ENCODE measurements around the gene ADGRL2. TPM values are rescaled to one million over a fixed set of nuclear protein-coding genes. Genes with fewer than 3 reads are reported as not detected.

The ADGRL2 gene
- total RNA-seq, 1 experiment from 2014 or later, result 25.3 TPM

GRCh38 chr1:81834921-81835698, 34.4 kb downstream of the ADGRL2 start:
- CTCF ChIA-PET, result no interaction called here
- intact Hi-C loops (cut with micrococcal nuclease; ENCODE audit: unreplicated experiment), result no loop called here
- Histone ChIP-seq H3K36me3 (ENCODE audit: low read depth) (no peaks in the 10 kb centered on the region), H4K20me1 (ENCODE audit: insufficient read depth) (peaks cover 6% of the 10 kb centered on the region; the same call in 1 of the 2 replicates), H3K4me3 (no peak overlapping the region), H3K27ac (no peak overlapping the region), H3K4me1 (replicated peaks; ENCODE audit: insufficient read depth) (no peaks in the 10 kb centered on the region), H3K27me3 (ENCODE audit: insufficient read depth, low read depth) (no peaks in the 10 kb centered on the region), H3K9me2 (ENCODE audit: insufficient read depth) (no peaks in the 10 kb centered on the region), H3F3A (ENCODE audit: insufficient read depth, low read depth) (no peaks in the 10 kb centered on the region), H3K9me3 (ENCODE audit: insufficient read depth, low read depth) (no peaks in the 10 kb centered on the region), H3K79me2 (ENCODE audit: low read depth) (peaks cover 5% of the 10 kb centered on the region; the same call in 1 of the 2 replicates), H2AFZ (no peak overlapping the region), H3K4me2 (no peak overlapping the region)
- TF ChIP-seq, protein P1, sequence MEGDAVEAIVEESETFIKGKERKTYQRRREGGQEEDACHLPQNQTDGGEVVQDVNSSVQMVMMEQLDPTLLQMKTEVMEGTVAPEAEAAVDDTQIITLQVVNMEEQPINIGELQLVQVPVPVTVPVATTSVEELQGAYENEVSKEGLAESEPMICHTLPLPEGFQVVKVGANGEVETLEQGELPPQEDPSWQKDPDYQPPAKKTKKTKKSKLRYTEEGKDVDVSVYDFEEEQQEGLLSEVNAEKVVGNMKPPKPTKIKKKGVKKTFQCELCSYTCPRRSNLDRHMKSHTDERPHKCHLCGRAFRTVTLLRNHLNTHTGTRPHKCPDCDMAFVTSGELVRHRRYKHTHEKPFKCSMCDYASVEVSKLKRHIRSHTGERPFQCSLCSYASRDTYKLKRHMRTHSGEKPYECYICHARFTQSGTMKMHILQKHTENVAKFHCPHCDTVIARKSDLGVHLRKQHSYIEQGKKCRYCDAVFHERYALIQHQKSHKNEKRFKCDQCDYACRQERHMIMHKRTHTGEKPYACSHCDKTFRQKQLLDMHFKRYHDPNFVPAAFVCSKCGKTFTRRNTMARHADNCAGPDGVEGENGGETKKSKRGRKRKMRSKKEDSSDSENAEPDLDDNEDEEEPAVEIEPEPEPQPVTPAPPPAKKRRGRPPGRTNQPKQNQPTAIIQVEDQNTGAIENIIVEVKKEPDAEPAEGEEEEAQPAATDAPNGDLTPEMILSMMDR (conservative IDR thresholded peaks at IDR 0.05), result no peak
- TF ChIP-seq EZH2 (IDR thresholded peaks at IDR 0.05; ENCODE audit: low read depth), result no peak
- BruUV-seq (replicated peaks), result no TSS peak
- POLR2A ChIA-PET (ENCODE audit: unreplicated experiment), result no interaction called here
- no peak for DNase-seq

DNA sequence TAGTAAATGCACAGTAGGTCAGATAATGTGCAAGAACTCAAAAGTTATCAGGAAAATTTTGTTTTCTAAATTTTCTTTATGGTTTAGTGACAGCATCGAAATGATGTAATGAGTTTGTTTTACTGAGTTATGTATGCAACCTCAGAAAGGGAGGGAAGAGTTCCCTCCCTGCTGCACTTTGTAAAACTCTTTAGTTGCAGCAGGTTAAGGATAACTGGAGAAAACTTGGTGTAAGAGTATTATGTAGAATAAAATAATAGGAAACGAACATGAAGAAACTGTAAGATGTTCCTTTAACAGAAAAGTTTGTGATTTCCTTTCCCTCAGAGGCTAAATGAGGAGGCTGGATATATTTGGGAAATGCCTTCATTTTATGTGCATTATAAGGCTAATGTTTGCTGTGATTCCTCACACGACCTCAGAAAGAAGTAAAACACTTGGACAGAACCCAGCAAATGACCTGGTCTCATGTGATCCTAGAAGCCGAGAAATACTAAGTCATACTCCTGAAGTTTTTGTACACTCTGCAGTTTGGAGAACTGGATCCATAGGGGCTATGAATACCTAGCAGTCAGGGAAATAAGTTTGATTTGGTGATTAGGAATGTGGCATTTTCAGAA, 35.4 kb downstream of the ADGRL2 start:
- H3K4me3 ChIP-seq, result no peak overlapping the region
- peaks cover 5% of the 10 kb centered on the region; the same call in 1 of the 2 replicates for H3K79me2 ChIP-seq (ENCODE audit: low read depth)
- H4K20me1 ChIP-seq (ENCODE audit: insufficient read depth), result peaks cover 6% of the 10 kb centered on the region; the same call in 1 of the 2 replicates
- no peak for TF ChIP-seq EZH2 (IDR thresholded peaks at IDR 0.05; ENCODE audit: low read depth)
- TF ChIP-seq, protein P1 (conservative IDR thresholded peaks at IDR 0.05), result no peak
- intact Hi-C loops (cut with micrococcal nuclease; ENCODE audit: unreplicated experiment), result no loop called here
- no peaks in the 10 kb centered on the region for H3K27me3 ChIP-seq (ENCODE audit: insufficient read depth, low read depth)
- CTCF ChIA-PET, result no interaction called here
- H3K4me1 ChIP-seq (replicated peaks; ENCODE audit: insufficient read depth), result no peaks in the 10 kb centered on the region
- no peaks in the 10 kb centered on the region for H3K9me3 ChIP-seq (ENCODE audit: insufficient read depth, low read depth)
- H3F3A ChIP-seq (ENCODE audit: insufficient read depth, low read depth), result no peaks in the 10 kb centered on the region
- no peak for DNase-seq
- no peak overlapping the region for H3K4me2 ChIP-seq
- H3K27ac ChIP-seq, result no peak overlapping the region
- no peak overlapping the region for H2AFZ ChIP-seq
- no TSS peak for BruUV-seq (replicated peaks)
- POLR2A ChIA-PET (ENCODE audit: unreplicated experiment), result no interaction called here
- no peaks in the 10 kb centered on the region for H3K36me3 ChIP-seq (ENCODE audit: low read depth)
- H3K9me2 ChIP-seq (ENCODE audit: insufficient read depth), result no peaks in the 10 kb centered on the region

DNA sequence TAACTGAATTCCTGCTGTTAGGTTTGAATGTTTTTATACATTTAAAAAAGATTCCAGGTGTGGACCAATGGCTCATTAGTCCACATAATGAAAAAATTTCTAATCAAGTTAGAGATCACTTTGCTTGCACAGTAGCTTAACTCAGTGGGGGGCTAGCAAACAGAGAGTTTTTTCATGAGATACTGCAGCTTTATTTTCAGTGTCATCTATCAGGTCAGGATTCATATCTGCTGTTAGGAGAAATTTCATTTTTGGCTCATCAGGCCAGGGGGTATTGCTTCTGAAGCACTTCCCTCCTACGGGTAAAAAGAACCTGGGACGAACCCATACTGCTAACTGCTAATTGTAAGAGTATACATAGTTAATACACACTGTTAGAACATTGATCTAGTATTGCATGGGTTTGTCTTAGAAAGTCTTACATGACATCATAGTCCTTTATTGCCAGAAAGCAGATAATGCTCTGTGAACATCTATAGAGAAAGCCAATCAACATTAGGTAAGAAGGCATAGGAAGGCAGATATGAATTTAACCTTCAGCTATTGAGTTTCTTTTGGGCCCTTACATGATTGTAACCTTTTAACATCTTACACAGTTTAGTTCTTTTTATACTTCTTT, 38.0 kb downstream of the ADGRL2 start:
- Histone ChIP-seq H3K79me2 (ENCODE audit: low read depth) (peaks cover 5% of the 10 kb centered on the region; the same call in 1 of the 2 replicates), H3K27me3 (ENCODE audit: insufficient read depth, low read depth) (no peaks in the 10 kb centered on the region), H3K9me3 (ENCODE audit: insufficient read depth, low read depth) (no peaks in the 10 kb centered on the region), H3F3A (ENCODE audit: insufficient read depth, low read depth) (no peaks in the 10 kb centered on the region), H3K4me2 (no peak overlapping the region), H2AFZ (no peak overlapping the region), H4K20me1 (ENCODE audit: insufficient read depth) (peaks cover 6% of the 10 kb centered on the region; the same call in 1 of the 2 replicates), H3K4me1 (replicated peaks; ENCODE audit: insufficient read depth) (no peaks in the 10 kb centered on the region), H3K36me3 (ENCODE audit: low read depth) (no peaks in the 10 kb centered on the region), H3K9me2 (ENCODE audit: insufficient read depth) (no peaks in the 10 kb centered on the region), H3K27ac (no peak overlapping the region), H3K4me3 (no peak overlapping the region)
- ChIA-PET POLR2A (ENCODE audit: unreplicated experiment) (interaction anchor here (0.7 kb wide), 1 partner anchor 673 kb away, joined by 6 read pairs; no protein-coding TSS in a partner anchor), CTCF (no interaction called here)
- BruUV-seq (replicated peaks), result no TSS peak
- TF ChIP-seq EZH2 (IDR thresholded peaks at IDR 0.05; ENCODE audit: low read depth), result no peak
- TF ChIP-seq, protein P1 (conservative IDR thresholded peaks at IDR 0.05), result no peak
- no peak for DNase-seq
- intact Hi-C loops (cut with micrococcal nuclease; ENCODE audit: unreplicated experiment), result no loop called here
